Measurements from ENCODE around the gene KSR2.

Gene KSR2

DNA sequence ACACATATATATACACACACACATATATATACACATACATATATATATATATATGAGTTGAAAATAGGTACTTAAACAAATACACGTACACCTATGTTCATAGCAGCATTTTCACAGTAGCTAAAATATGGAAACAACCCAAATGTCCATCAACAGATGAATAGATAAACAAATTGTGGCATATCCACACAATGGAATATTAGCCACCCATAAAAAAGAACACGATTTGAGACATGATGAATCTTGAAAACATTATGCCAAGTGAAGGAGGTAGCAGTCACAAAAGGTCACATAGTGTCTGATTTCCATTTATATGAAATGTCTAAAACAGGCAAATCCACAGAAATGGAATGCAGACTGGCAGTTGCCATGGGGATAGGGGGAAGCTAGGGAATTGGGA, 276.3 kb downstream of the KSR2 start:
- no peak for DNase-seq (ENCODE audit: low read depth in 3 of 3)

DNA sequence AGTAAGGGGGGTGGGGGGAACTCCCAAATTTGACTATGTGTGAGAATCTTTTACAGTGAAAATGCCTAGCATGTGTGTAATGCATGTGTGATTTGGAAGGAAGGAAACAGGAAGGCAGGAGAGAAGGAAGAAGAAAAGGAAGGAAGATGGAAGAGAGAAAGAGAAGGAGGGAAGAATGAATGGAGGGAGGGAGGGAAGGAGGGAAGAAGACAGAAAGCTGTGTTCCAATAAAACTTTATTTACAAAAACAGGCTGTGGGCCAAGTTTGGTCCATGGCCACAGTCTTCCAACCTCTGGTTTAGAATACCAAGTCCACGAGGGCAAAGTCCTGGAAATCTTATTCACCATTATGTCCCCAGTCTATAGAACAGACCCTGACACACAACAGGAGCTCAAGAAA, 278.9 kb downstream of the KSR2 start:
- no peak for DNase-seq (ENCODE audit: low read depth in 3 of 3)

DNA sequence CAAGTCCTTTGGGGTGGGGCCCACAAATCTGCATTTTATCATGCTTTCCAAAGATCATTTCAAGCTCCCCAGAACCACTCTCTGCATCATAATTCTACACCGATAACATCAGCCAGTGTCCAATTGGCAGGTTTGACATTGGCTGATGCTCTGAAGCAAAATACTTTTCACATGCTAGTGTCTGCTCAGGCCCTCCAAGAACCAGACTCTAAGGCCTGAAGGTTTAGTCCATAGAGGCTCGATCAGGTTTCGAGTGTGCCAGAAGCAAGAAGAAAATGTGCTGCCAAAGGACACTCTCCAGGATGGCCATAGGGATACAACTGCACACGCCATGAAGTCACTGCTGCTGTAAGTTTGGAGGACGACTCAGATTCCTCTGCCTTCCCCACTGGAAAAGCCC, 280.3 kb downstream of the KSR2 start:
- DNase-seq (ENCODE audit: low read depth in 3 of 3), result no peak

DNA sequence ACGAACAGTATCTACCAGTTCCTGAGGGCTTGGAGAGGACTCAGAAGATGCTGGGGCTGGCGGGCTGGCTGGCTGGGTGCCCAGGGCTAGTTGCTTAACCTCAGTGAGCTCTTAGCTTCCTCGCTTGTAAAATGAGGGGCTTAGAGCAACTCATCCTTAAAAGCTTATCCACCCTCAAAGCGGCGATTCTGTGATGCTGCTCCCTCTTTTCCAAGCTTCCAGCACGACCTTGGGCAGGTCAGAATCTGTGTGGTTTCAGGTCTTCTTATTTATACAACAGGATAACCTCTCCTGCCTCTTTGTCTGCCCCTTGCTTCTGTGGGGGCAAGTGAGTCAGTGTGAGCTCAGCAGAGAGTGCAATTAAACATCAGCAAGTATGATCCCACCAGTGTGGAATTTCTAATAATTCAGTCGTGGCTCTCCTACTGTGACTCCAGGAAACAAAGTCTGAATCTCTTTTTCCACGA, 281.8 kb downstream of the KSR2 start:
- no peak for DNase-seq (ENCODE audit: low read depth in 3 of 3)

DNA sequence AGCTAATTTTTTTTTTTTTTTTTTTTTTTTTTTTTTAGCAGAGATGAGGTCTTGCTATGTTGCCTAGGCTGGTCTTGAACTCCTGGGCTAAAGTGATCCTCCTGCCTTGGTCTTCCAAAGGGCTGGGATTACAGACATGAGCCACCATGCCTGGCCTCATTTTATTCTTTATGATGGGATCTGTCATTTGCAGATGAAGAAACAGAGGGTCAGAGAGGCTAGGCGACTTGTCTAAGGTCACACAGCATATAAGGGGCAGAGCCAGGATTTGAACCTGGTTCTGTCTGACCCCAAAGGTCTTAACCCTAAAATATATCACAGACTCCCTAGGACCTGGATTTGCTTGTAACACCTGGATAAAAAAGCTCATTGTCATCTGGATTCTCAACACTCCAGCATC, 282.6 kb downstream of the KSR2 start:
- no peak for DNase-seq (ENCODE audit: low read depth in 3 of 3)

DNA sequence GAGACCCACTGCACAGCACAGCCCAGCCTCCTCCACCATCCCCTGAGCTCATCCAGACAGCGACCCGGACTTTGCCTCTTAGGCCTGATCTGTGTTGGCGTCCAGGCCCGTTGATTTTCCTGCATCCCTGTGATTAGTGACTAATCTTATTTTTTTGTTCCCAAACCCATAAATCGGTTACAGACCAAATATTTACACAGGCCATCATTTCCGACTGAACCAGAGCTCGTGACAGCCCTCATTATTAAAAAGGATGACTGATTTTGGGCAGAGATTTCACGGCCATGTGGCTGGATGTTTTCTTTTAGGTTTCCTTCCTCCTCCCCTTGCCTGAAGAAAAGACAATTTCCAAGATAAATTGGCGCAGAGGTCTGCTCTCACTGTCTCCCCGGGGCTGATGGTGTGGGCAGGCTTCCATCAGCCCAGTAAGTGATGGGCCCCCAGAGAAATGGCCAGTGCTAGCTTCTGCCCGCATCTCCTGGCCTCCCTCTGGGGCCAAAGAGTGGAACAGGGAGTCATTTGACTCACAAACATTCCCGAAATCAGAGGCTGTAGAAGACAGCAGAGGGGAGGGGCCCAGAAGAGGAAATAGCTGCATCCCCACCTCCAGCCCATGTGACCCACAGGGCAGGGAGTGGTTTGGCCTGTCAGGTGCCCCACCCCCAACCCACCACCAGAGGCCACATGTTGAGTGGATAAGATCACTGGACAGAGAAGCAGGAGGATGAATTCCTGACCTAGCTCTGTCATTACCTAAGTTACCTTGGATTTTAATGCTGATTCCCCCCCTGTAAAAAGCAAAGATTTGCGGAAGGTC, 283.5 kb downstream of the KSR2 start:
- no peak for DNase-seq (ENCODE audit: low read depth in 3 of 3)

DNA sequence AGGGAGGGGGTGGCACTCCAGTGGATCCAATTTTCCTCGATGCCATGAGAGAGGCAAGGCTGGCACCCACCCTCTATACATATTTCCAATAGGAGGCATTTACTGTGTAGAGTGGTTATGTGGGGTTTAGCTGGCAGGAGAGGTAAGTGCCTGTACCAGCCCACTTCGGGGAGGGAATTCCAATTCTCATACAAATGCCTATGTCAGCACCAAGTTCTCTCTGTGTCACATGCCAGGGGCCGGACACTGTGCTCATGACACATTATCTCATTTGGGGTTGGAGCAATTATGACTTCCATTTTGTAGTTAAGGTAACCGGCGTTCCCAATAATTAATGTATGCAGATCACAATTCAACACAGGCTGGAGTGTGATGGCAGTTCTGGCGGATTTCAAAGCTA, 284.3 kb downstream of the KSR2 start:
- DNase-seq (ENCODE audit: low read depth in 3 of 3), result no peak

DNA sequence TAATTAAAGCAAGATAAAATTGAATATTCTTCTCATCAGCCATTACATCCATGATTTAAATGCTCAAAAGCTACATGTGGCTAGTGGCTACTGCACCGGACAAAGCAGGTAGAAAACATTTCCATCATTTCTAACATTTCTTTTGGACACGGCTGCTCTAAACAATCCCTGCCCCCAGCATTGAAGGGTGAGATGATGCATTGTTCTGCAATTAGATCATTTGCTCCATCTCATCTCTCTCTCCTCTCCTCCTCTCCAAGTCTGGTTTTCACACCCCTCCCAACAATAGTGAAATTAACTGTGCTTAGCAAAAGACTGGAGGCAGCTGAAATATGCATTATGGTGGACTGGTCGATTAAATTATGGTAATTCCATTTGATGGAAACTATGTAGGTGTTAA, 288.5 kb downstream of the KSR2 start:
- DNase-seq (ENCODE audit: low read depth in 3 of 3), result no peak

DNA sequence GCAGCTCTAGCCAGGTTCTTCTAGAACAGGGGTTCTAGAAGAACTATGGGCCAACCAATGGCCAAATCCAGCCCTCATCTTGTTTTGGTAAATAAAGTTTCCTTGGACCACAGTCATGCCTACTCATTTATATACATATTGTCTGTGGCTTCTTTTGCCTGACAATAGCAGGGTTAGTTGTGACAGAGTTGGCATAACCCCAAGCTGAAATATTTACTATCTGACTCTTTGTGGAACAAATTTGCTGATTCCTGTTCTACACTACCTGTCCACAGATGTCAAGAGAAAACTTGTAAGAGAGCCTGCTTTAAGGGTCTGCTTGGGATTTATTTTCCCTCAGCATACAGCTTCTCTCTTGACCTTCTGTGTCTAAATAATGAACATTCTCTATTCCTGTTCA, 289.0 kb downstream of the KSR2 start:
- DNase-seq (ENCODE audit: low read depth in 3 of 3), result no peak

DNA sequence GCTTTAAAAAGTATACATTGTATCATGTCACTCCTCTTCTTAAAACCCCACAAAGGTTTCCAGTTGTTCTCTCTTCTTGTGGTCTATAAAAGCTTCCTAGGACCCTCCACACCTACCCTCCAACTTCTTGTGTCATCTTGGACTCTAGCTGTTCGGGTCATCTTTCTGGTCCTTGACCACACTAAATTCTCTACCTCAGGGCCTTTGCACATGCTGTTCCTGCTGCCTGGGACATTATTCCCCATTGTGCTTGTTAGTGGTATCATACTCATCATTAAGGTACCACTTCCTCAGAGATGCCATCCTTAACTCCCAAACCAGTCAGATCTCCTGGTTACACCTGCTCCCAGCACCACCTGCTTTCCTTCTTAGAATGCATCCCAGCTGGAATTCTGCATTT, 294.0 kb downstream of the KSR2 start:
- DNase-seq (ENCODE audit: low read depth in 3 of 3), result no peak

DNA sequence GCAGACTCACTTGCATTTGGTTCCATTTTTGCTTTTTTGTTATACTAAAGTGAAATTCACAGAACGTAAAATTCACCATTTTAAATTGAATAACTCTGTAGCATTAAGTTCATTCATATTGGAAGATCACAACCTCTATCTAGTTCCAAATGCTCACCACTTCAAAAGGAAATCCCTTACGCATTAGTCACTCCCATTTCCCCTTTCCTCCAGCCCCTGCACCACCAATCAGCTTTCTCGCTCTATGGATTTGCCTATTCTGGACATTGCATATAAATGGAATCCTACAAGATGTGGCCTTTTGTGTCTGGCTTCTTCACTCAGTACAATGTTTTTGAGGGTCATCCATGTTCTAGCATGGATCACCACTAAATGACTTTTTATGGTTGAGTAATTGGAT, 294.5 kb downstream of the KSR2 start:
- DNase-seq (ENCODE audit: low read depth in 3 of 3), result no peak

DNA sequence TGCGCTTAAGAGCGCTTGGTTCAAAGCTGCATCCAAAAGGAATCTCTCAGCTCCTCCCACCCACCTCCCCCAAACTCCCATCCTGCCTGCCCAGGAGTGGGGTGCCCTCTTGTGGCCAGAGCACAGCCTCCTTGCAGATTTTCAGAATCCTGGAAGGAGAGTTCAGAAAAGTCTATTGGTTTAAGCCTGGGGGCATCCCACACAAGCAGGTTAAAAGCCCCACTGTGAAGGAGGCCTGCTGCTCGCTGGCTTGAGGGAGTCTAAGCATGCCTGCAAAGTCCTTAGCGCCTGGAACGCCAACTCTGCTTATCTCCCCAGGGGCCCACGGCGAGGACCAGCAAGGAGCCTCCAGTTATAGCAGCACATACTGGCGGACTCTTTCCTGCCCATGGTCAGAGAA, 297.1 kb downstream of the KSR2 start:
- no peak for DNase-seq (ENCODE audit: low read depth in 3 of 3)

DNA sequence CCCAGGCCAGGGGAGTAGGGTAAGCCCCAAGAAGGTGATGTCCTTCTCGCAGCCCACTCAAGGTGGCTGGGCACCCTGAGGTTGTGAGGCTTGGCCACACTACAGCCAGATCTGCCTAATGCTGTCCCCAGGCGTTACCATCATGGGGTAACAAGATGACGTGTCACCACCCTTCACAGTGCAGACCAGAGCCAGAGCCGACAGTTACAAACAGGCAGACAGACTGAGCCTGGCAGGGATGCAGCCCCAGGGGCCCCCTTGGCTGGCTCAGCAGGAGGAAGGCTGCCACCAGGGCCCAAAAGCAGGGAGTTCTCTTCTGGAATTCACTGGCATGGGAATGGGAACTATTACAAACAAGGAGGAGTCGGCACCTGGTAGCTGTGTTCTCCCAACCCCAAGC, 304.6 kb downstream of the KSR2 start:
- no peak for DNase-seq (ENCODE audit: low read depth in 3 of 3)

DNA sequence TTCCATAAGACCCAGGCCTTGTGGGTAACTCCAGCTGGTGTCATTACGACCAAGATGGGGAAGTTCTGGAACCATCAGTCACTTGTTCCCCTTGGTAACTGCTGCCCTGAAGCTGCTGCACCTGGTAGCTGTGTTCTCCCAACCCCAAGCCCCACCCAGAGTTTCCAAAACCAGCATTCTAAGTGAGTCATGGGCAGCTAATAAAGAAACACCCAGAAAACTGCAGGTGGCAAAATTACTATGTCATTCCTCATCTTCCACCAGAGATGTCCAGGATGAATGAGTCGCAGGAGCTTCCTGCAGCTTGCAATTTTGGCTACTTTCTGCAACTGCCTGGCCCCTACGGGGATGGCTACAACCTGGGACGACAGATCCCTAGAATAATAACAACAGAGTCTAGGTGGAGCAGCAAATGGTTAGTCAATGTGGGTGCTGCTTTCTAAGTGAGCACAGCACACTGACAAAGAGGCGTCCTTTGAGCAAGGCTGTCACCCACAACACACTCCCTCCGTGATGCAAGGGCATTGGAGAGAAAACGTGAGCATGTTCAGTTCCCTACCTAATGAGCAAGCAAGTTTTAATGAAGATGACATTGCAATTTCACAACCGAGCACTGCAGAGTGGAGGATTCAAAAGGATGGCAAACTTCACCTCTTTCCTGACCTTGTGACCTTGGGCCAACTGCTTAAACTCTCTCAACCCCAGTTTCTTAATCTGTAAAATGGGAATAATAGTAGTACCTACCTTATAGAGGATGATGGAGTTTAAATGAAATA, 306.0 kb downstream of the KSR2 start:
- DNase-seq (ENCODE audit: low read depth in 3 of 3), result no peak

DNA sequence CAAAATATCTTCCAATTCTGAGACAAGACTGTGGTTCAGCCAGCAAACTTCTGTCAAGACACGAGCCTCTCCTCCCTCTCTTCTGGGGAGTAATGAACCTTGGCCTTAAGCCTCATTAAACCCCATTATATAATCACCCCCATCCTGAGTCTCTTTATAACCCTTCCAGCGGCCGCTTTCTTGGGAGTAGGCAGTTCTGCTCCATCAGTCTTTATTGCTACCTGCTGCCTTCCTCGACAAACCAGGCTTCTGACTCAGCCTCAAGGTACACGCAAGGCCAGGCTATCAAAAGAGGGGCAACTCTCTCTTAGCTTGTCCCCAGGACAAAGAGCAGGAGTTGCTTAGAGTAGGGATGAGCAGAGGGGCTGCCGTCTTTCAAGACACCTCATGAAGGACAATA, 306.6 kb downstream of the KSR2 start:
- DNase-seq (ENCODE audit: low read depth in 3 of 3), result no peak

DNA sequence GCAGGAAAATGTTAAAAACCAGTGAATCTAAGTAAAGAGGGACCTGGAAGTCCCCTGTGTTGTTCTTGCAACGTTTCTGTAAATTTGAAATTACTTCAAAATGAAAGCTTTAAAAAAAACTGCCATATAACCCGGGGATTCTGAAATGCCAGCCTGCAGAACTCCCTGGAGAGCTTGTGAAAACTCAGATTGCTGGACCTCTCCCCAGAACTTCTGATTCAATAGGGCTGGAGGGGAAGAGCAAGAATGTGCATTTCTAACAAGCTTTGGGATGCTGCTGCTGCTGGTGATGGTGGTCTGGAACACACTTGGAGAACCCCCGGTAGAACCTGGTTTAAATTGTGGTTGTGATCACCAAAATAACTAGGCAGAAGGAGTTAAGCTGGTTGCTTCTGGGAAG, 307.3 kb downstream of the KSR2 start:
- no peak for DNase-seq (ENCODE audit: low read depth in 3 of 3)

DNA sequence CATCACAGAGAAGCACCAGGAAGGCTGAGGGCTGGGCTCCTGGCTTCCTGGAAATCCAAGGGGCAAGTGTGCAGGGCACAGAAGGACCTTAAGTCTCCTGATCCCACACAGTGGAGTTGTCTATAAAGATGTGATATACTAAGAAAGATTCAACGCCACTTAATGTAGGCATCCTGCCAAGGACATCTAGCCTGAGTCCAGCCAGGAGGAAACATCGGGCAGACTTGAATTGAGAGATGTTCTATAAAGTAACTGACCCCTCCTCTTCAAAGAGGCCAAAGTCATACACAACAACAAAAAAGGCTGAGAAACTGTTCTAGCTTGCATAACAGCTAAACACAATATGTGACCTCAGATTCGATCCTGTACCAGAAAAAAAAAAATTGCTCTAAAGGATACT, 307.9 kb downstream of the KSR2 start:
- no peak for DNase-seq (ENCODE audit: low read depth in 3 of 3)

DNA sequence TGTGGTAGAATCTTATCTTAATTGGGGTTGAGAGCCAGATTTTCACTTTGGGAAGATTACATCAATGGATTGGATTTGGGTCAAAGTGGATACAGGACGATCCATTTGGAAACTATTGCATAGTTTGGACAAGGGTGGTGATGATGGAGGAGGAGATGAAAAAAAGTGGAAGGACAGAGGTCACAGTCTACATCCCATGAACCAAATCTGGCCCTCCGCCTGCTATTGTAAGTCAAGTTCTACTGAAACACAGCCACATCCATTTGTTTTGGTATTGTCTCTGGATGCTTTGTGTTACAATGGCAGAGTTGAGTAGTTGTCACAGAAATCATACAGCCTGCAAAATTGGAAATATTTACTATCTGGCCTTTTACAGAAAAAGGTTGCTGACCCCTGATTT, 310.6 kb downstream of the KSR2 start:
- no peak for DNase-seq (ENCODE audit: low read depth in 3 of 3)

DNA sequence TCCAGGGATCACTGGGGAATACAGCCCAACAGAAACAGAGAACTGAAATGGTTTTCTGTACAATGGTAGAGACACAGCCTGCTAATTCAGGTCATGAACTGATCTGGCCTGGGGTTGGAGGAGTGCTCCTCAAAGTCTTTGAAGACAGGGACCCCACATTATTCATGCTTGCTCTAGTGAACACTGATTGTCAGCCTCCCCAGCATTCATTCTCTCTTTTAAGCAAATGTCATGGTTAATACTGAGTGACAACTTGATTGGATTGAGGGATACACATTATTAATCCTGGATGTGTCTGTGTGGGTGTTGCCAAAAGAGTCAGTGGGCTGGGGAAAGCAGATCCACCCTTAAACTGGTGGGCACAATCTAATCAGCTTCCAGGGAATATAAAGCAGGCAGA, 319.0 kb downstream of the KSR2 start:
- DNase-seq (ENCODE audit: low read depth in 3 of 3), result no peak

DNA sequence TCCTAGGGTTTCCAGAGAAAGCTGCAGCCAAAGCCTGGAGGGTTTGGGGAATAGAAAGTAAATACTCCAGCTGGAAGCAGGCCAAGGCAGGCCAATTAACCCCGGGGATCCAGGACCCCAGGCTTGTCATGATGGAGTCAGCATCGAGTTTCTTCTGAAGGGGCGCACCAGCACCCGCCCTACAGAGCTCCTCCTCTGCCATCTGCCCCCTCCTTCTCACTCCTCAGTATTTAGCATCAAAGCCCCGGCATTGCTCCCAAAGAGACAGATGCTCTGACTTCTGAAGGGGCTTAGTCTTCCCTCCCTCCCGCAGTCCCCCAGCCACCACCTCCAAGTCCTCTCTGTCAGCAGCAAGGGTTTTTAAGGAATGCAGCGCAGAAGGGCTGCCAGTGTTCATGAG, 322.3 kb downstream of the KSR2 start:
- DNase-seq (ENCODE audit: low read depth in 3 of 3), result no peak

DNA sequence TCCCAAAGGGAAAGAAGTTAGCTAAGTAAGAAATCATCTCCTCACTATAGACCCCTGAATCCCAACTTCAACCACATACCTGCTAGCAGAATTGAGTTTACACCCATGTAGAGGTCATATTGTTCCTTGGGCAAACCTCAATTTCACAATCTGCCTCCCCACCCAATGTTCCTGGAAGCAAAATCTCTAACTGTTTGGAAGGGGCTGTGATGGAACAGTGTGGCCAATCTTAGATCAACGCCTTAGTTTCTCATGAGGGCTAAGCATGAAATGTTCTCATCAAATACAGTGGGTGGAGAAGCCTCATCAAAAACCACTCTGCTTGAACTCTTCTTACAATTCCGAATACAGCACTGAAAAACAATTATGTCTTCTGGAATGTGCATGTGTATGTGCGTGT, 323.3 kb downstream of the KSR2 start:
- DNase-seq (ENCODE audit: low read depth in 3 of 3), result no peak

DNA sequence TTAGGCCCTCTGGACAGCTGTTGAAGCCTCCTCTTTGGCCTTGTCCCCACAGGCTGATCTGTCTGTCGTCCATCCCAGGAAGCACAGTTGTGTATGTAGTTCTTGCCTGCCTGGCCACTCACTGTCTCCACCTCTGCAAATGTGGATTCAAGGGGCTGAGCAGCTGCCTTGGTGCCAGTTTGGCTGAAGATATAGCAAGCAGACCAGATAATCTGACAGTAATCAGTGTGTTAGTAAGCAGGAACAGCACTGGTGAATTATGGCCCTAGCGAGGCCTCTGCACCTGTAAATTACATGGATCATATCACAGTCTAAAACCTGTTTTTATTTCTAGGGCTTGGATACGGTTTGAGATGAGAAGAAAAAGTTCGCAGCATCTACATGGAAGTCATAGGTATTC, 324.8 kb downstream of the KSR2 start:
- DNase-seq (ENCODE audit: low read depth in 3 of 3), result no peak

DNA sequence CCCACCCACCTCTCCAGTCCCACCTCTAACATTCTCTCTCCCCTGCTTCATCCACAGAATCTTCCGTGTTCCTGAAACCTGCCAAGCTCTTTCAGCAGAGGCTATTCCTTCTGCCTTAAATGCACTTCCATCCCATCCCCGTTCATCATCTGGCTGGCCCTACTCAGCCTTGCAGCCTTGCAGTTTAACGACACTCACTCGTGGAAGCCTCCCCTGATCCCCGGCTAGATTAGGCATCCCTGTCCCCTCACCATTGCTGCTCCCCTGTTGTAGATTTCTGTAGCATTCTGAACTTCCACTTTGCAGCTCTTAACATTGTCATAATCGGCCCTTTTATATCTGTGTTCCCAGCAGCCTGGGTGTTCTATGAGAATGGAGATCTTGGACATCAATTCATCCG, 326.9 kb downstream of the KSR2 start:
- no peak for DNase-seq (ENCODE audit: low read depth in 3 of 3)
